GM12878 (cell line): Measurements from ENCODE around the gene CAMK2D. TPM values are rescaled to one million over a fixed set of nuclear protein-coding genes. Genes with fewer than 3 reads are reported as not detected.
A peak's percentile ranks its signal among the peaks of the same experiment; 100 is the strongest.

ENCODE experiments used
- ATAC-seq: fragments of 200-7000 bp; cut with Tn5 transposase; 3 replicates; pipeline ENCODE4 v1.9.1; 2020; ENCODE audit warnings: mild to moderate bottlenecking, moderate library complexity
- BruUV-seq: library from RNA; stranded (reverse); fragments of 400-500 nt; replicated peaks from 2 replicates; lab custom pipeline; 2021; lab: Mats Ljungman, UMichigan
- CTCF ChIA-PET: fragments of 300-600 bp; sonication (Branson Sonifier 250); formaldehyde crosslinking; extraction: SDS; loops from one replicate; lab custom pipeline; 2021; ENCODE audit warnings: inconsistent platforms; lab: Yijun Ruan, JAX
- POLR2A ChIA-PET: fragments of 350-600 bp; formaldehyde crosslinking; extraction: SDS; loops from one replicate; lab custom pipeline; 2021; ENCODE audit warnings: inconsistent platforms; lab: Charles Lee
- RAD21 ChIA-PET: fragments of 300-600 bp; sonication (Branson Sonifier 250); formaldehyde crosslinking; loops from one replicate; lab custom pipeline; 2023; ENCODE audit warnings: antibody characterized with exemption; ENCODE audit not compliant: unreplicated experiment; lab: Charles Lee
- SMC1A ChIA-PET: fragments of 300-600 bp; sonication (Branson Sonifier 250); formaldehyde crosslinking; loops from one replicate; lab custom pipeline; 2023; ENCODE audit not compliant: unreplicated experiment, uncharacterized antibody; lab: Charles Lee
- DNase-seq: peaks from one replicate; pipeline ENCODE4 v3.0.0-alpha.2; 2011; ENCODE audit warnings: low read depth, low spot score
- FAIRE-seq: peaks from 3 replicates; lab custom pipeline; 2011; peaks lifted over from hg19 to GRCh38; lab: Jason Lieb, UNC
- H2AFZ ChIP-seq: 2 replicates; pipeline ENCODE4 v1.6.0; 2011; ENCODE audit warnings: low read depth, low read length, control low read depth; ENCODE audit not compliant: control insufficient read depth
- H3K27ac ChIP-seq: 2 replicates; pipeline ENCODE4 v1.5.1; 2011; ENCODE audit warnings: control low read depth; ENCODE audit not compliant: control insufficient read depth, insufficient read depth
- H3K27me3 ChIP-seq, 2 experiments: replicated peaks in 1 of 2; 2 replicates each; pipeline versions ENCODE4 v1.6.0 to v1.6.1; 2011; ENCODE audit warnings: low read length in 1 of 2; ENCODE audit not compliant: control insufficient read depth in 2 of 2, insufficient read depth in 2 of 2
- H3K36me3 ChIP-seq, 2 experiments: 2 replicates each; pipeline ENCODE4 v1.5.1; 2011; ENCODE audit warnings: low read length in 1 of 2; ENCODE audit not compliant: control insufficient read depth in 2 of 2, insufficient read depth in 2 of 2
- H3K4me1 ChIP-seq: 2 replicates; pipeline ENCODE4 v1.6.1; 2011; ENCODE audit warnings: mild to moderate bottlenecking, low read length, moderate library complexity, mixed read lengths; ENCODE audit not compliant: control insufficient read depth, insufficient read depth
- H3K4me2 ChIP-seq: 2 replicates; pipeline ENCODE4 v1.6.0; 2011; ENCODE audit warnings: control low read depth; ENCODE audit not compliant: control insufficient read depth, insufficient read depth
- H3K4me3 ChIP-seq: fragments of 200-600 bp; sonication (generic); 2 replicates; pipeline ENCODE4 v1.5.1; 2016
- H3K79me2 ChIP-seq: 2 replicates; pipeline ENCODE4 v1.6.0; 2011; ENCODE audit warnings: low read length; ENCODE audit not compliant: control insufficient read depth, insufficient read depth
- H3K9ac ChIP-seq: 2 replicates; pipeline ENCODE4 v1.8.0; 2011; ENCODE audit warnings: low read length, control low read depth, mixed read lengths; ENCODE audit not compliant: control insufficient read depth, insufficient read depth
- H3K9me3 ChIP-seq: replicated peaks from 3 replicates; pipeline ENCODE4 v1.5.1; 2011; ENCODE audit warnings: mild to moderate bottlenecking, low read length; ENCODE audit not compliant: control insufficient read depth, insufficient read depth
- H4K20me1 ChIP-seq: 2 replicates; pipeline ENCODE4 v1.6.0; 2011; ENCODE audit not compliant: control insufficient read depth, insufficient read depth
- ATF7 ChIP-seq: fragments of 450-650 bp; IDR thresholded peaks from 2 replicates; pipeline ENCODE4 v1.6.1; 2016; ENCODE audit warnings: low read depth, mild to moderate bottlenecking
- BCL11A ChIP-seq: IDR thresholded peaks from 2 replicates; pipeline ENCODE4 v1.6.1; 2011; ENCODE audit warnings: low read depth, low read length
- BMI1 ChIP-seq: fragments of 450-650 bp; IDR thresholded peaks from 2 replicates; pipeline ENCODE4 v1.6.1; 2016; ENCODE audit warnings: mild to moderate bottlenecking, moderate library complexity, borderline replicate concordance
- IKZF1 ChIP-seq: fragments of 450-650 bp; conservative IDR thresholded peaks from 2 replicates; pipeline ENCODE4 v1.6.1; 2017; ENCODE audit warnings: antibody characterized with exemption, mild to moderate bottlenecking
- IKZF2 ChIP-seq, 2 experiments: fragments of 450-650 bp; IDR thresholded peaks; 2 replicates each; pipeline ENCODE4 v1.6.1; 2017; ENCODE audit warnings: mild to moderate bottlenecking in 2 of 2, moderate library complexity in 2 of 2
- KDM1A ChIP-seq: fragments of 200-600 bp; sonication (generic); IDR thresholded peaks from 2 replicates; pipeline ENCODE4 v1.6.1; 2016; ENCODE audit warnings: borderline replicate concordance
- MEF2B ChIP-seq: fragments of 450-650 bp; IDR thresholded peaks from 2 replicates; pipeline ENCODE4 v1.6.1; 2018; ENCODE audit warnings: mild to moderate bottlenecking, moderate library complexity; ENCODE audit not compliant: partially characterized antibody, poor library complexity, severe bottlenecking
- MYB ChIP-seq: fragments of 150-350 bp; IDR thresholded peaks from 2 replicates; pipeline ENCODE4 v1.6.1; 2014; ENCODE audit warnings: mild to moderate bottlenecking, low read depth, low read length, borderline replicate concordance
- PML ChIP-seq: IDR thresholded peaks from 2 replicates; pipeline ENCODE4 v1.6.1; 2012; ENCODE audit warnings: low read length, inconsistent platforms
- SMARCA5 ChIP-seq: fragments of 450-650 bp; IDR thresholded peaks from 2 replicates; pipeline ENCODE4 v1.6.1; 2017; ENCODE audit warnings: mild to moderate bottlenecking
- STAT3 ChIP-seq: IDR thresholded peaks from 2 replicates; pipeline ENCODE4 v1.6.1; 2011; ENCODE audit warnings: low read depth, low read length, improper control_type of control experiment
- TARDBP ChIP-seq: IDR thresholded peaks from 2 replicates; pipeline ENCODE4 v1.6.1; 2016; ENCODE audit warnings: borderline replicate concordance
- WGBS: methylation state at CpG from one replicate; pipeline ENCODE4 v1.1.6; 2016; ENCODE audit warnings: low lambda C conversion rate; ENCODE audit not compliant: insufficient replicate concordance, insufficient coverage; ENCODE audit errors: missing lambda C conversion rate; 5-methylcytosine and 5-hydroxymethylcytosine counted together
- in situ Hi-C: fragments of 300-500 bp; cut with MboI; formaldehyde crosslinking; loops from 9 replicates; pipeline ENCODE4 v1.14.3; 2018; ENCODE audit warnings: mixed read lengths
- intact Hi-C: fragments of 100-400 bp; cut with micrococcal nuclease; formaldehyde crosslinking; loops from one replicate; pipeline ENCODE4 v1.14.2; 2022; ENCODE audit not compliant: unreplicated experiment
- polyA plus RNA-seq, 11 experiments: library from polyadenylated mRNA; depleted of rRNA in 4 of 11; unstranded in 6 of 11; stranded (reverse) in 5 of 11; fragments of >200 nt; fragmentation: Nextera tagmentation in 4 of 11; fragmentation: Illumina TruSeq in 1 of 11; extraction: Ambion mirVana in 4 of 11; extraction: Trizol in 1 of 11; gene quantifications; 1 replicate in 1 of 11; 2 replicates in 10 of 11; pipeline versions ENCODE4 v1.2.1 to v1.2.3, GENCODE V29; 2011 to 2016; ENCODE audit warnings: inconsistent platforms in 2 of 11, missing spikeins in 2 of 11, low read depth in 1 of 11
- total RNA-seq, 4 experiments: library from RNA; depleted of rRNA in 3 of 4; stranded (reverse); fragments of >200 nt in 3 of 4; fragmentation: Illumina TruSeq in 1 of 4; extraction: Trizol in 1 of 4; gene quantifications; 2 replicates each; pipeline versions ENCODE4 v1.2.1 to v1.2.3, GENCODE V29; 2013 to 2021
- TF ChIP-seq, protein P1 (sequence below): fragments of 450-650 bp; IDR thresholded peaks from 2 replicates; pipeline ENCODE4 v1.6.1; 2017; ENCODE audit warnings: mild to moderate bottlenecking
- TF ChIP-seq, protein P2 (sequence below): fragments of 450-650 bp; formaldehyde crosslinking; IDR thresholded peaks from 2 replicates; pipeline ENCODE4 v1.4.0; 2020; ENCODE audit warnings: mild to moderate bottlenecking, moderate library complexity
- TF ChIP-seq, protein P3 (sequence below): fragments of 450-650 bp; IDR thresholded peaks from 2 replicates; pipeline ENCODE4 v1.6.1; 2016; ENCODE audit warnings: mild to moderate bottlenecking, moderate library complexity, borderline replicate concordance

The CAMK2D gene
- total and polyA plus RNA-seq, 10 of the 15 experiments (the other 5 are each of a cell fraction or from before 2014, with no cell fraction given), result 6.9 to 88.5 (median 12.9) TPM

DNA sequence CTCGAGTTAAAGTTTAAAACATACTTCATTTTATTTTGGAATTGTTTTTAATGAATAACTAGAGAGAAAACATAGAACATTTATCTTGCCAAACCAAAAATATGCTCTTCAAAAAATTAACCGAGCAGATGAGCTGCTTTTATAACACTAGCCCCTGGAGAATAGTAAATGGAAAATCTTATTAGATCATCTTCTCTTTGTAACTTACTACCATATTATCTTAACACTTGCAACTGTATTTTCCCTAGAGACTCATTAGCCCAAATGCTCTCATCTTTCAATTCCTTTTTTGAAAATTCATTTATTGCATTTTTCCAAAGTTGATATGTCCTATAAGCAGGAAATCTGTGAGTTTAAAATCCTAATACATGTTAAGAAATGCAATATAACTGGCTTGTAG is 143.3 kb downstream of the CAMK2D start:
- peaks cover 4% of the 10 kb centered on the region; the same call in 1 of the 2 replicates for H3K4me1 ChIP-seq
- ChIA-PET POLR2A (interaction anchor here (1.3 to 1.8 kb wide), 3 partner anchors 9 to 25 kb away, joined by 3 to 5 read pairs (median 4); no protein-coding TSS in a partner anchor), RAD21 (interaction anchor here (0.8 to 6.8 kb wide), 22 partner anchors 10 to 767 kb away, joined by 3 to 74 read pairs (median 5); no protein-coding TSS in a partner anchor), CTCF (interaction anchor here (0.9 to 3.1 kb wide), 8 partner anchors 9 to 223 kb away, joined by 3 to 24 read pairs (median 4); no protein-coding TSS in a partner anchor), SMC1A (interaction anchor here (0.6 to 7.1 kb wide), 21 partner anchors 10 to 453 kb away, joined by 3 to 96 read pairs (median 5); no protein-coding TSS in a partner anchor)
- H3K79me2 ChIP-seq, result no peaks in the 10 kb centered on the region; the same call in none of the 2 replicates
- in situ Hi-C loops, result no loop called here
- no peak overlapping the region for H3K9ac ChIP-seq
- intact Hi-C loops, result loop anchor here (5.0 kb wide), 1 partner anchor 71 kb away; no protein-coding TSS in a partner anchor
- BruUV-seq, result no TSS peak
- peak; percentile 63 for ATAC-seq
- no peak overlapping the region for H3K4me2 ChIP-seq
- H3K36me3 ChIP-seq, result no peaks in the 10 kb centered on the region; a peak in 1 of 4 replicates
- H2AFZ ChIP-seq, result no peak overlapping the region
- H4K20me1 ChIP-seq, result no peaks in the 10 kb centered on the region
- H3K9me3 ChIP-seq, result no peaks in the 10 kb centered on the region; the same call in 1 of the 3 replicates
- no peaks in the 10 kb centered on the region for H3K27me3 ChIP-seq
- no peak overlapping the region for H3K27ac ChIP-seq
- no peak for FAIRE-seq
- DNase-seq, result no peak
- WGBS, result 51% methylated on average over 2 of the region's 2 CpGs
- no peak overlapping the region for H3K4me3 ChIP-seq
- TF ChIP-seq, protein P1, sequence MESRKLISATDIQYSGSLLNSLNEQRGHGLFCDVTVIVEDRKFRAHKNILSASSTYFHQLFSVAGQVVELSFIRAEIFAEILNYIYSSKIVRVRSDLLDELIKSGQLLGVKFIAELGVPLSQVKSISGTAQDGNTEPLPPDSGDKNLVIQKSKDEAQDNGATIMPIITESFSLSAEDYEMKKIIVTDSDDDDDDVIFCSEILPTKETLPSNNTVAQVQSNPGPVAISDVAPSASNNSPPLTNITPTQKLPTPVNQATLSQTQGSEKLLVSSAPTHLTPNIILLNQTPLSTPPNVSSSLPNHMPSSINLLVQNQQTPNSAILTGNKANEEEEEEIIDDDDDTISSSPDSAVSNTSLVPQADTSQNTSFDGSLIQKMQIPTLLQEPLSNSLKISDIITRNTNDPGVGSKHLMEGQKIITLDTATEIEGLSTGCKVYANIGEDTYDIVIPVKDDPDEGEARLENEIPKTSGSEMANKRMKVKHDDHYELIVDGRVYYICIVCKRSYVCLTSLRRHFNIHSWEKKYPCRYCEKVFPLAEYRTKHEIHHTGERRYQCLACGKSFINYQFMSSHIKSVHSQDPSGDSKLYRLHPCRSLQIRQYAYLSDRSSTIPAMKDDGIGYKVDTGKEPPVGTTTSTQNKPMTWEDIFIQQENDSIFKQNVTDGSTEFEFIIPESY, result no peak
- TF ChIP-seq BCL11A (peak; percentile 84), KDM1A (no peak), MYB (0 out of 2 replicates have a peak, but pooled peaks have one; percentile 52), IKZF2 (IDR thresholded peaks at IDR 0.05) (peak; percentile 82 to 88; a peak in 3 of 4 replicates), MEF2B (peak; percentile 99), PML (no peak), IKZF1 (peak; percentile 77), SMARCA5 (no peak), STAT3 (no peak), TARDBP (no peak), ATF7 (peak; percentile 91), BMI1 (peak; percentile 79)
- TF ChIP-seq, protein P2, sequence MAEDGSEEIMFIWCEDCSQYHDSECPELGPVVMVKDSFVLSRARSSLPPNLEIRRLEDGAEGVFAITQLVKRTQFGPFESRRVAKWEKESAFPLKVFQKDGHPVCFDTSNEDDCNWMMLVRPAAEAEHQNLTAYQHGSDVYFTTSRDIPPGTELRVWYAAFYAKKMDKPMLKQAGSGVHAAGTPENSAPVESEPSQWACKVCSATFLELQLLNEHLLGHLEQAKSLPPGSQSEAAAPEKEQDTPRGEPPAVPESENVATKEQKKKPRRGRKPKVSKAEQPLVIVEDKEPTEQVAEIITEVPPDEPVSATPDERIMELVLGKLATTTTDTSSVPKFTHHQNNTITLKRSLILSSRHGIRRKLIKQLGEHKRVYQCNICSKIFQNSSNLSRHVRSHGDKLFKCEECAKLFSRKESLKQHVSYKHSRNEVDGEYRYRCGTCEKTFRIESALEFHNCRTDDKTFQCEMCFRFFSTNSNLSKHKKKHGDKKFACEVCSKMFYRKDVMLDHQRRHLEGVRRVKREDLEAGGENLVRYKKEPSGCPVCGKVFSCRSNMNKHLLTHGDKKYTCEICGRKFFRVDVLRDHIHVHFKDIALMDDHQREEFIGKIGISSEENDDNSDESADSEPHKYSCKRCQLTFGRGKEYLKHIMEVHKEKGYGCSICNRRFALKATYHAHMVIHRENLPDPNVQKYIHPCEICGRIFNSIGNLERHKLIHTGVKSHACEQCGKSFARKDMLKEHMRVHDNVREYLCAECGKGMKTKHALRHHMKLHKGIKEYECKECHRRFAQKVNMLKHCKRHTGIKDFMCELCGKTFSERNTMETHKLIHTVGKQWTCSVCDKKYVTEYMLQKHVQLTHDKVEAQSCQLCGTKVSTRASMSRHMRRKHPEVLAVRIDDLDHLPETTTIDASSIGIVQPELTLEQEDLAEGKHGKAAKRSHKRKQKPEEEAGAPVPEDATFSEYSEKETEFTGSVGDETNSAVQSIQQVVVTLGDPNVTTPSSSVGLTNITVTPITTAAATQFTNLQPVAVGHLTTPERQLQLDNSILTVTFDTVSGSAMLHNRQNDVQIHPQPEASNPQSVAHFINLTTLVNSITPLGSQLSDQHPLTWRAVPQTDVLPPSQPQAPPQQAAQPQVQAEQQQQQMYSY (CRISPR knock-in tag), result no peak
- TF ChIP-seq, protein P3, sequence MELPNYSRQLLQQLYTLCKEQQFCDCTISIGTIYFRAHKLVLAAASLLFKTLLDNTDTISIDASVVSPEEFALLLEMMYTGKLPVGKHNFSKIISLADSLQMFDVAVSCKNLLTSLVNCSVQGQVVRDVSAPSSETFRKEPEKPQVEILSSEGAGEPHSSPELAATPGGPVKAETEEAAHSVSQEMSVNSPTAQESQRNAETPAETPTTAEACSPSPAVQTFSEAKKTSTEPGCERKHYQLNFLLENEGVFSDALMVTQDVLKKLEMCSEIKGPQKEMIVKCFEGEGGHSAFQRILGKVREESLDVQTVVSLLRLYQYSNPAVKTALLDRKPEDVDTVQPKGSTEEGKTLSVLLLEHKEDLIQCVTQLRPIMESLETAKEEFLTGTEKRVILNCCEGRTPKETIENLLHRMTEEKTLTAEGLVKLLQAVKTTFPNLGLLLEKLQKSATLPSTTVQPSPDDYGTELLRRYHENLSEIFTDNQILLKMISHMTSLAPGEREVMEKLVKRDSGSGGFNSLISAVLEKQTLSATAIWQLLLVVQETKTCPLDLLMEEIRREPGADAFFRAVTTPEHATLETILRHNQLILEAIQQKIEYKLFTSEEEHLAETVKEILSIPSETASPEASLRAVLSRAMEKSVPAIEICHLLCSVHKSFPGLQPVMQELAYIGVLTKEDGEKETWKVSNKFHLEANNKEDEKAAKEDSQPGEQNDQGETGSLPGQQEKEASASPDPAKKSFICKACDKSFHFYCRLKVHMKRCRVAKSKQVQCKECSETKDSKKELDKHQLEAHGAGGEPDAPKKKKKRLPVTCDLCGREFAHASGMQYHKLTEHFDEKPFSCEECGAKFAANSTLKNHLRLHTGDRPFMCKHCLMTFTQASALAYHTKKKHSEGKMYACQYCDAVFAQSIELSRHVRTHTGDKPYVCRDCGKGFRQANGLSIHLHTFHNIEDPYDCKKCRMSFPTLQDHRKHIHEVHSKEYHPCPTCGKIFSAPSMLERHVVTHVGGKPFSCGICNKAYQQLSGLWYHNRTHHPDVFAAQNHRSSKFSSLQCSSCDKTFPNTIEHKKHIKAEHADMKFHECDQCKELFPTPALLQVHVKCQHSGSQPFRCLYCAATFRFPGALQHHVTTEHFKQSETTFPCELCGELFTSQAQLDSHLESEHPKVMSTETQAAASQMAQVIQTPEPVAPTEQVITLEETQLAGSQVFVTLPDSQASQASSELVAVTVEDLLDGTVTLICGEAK, result no peak; the same call in 1 of the 2 replicates
